HG02884 (cell line): Measurements from ENCODE around the gene COL4A6.

Experiments used
- ATAC-seq: cut with Tn5 transposase; IDR thresholded peaks from one replicate; pipeline ENCODE4 v1.9.1; 2021; ENCODE audit warnings: mild to moderate bottlenecking, moderate library complexity; ENCODE audit not compliant: unreplicated experiment

Gene COL4A6

DNA sequence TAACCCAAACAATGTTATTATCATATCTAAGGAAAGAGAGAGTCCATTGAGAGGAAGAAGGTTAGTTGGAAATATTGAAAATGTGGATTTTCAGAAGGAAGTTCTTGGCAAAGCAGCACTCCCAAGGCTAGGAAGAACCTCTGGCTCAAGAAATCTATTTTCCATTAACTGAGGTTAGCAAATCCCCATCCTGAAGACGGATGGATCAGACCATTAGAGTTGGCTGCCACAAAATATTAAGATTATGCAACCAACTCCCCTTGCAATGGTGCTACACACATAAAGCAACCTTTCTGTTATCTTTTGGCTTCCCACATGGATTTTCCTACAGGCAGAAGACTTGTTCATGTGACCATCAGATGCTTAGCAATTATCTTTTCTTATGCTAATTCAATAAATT is 96.3 kb downstream of the COL4A6 start:
- ATAC-seq, result no peak

DNA sequence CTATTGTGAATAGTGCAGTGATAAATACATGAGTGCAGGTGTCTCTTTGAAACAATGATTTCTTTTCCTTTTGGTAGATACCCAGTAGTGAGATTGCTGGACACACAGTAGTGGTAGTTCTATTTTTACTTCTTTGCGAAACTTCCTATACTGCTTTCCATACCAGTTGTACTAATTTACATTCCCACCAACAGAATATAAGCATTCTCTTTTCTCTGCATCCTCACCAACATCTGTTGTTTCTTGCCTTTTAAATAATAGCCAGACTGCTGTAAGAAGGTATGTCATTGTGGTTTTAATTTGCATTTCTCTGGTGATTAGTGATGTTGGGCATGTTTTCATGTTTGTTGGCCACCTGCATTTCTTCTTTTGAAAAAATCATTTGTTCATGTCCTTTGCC is 105.9 kb downstream of the COL4A6 start:
- ATAC-seq, result no peak

DNA sequence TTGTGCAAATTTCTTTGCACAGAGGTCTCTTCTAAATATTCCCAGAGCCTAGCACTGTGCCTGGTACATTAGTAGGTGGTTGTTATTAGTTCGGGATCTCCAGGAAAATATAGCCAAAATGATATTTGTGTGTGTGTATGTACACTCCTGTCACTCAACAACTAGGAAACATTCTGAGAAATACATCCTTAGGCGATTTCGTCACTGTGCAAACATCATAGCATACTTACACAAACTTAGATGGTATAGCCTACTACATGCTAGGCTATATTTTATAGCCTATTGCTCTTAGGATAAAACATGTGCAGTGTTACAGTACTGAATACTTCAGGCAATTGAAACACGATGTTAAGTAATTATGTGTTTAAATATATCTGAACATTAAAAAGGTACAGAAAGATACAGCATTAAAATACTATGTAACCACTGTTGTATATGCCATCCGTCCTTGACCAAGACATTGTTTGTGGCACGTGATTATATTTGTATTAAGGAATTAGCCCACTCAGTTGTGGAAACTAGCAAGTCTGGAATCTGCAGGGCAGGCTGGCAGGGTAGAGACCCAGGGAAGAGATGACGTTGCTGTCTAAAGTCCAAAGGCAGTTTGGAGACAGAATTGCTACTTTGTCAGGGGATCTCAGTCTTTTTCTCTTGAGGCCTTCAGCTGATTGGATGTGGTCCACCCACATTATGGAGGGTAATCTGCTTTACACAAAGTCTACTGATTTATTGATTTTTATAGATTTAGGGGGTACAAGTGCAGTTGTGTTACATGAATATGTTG is 106.9 kb downstream of the COL4A6 start:
- ATAC-seq, result no peak

DNA sequence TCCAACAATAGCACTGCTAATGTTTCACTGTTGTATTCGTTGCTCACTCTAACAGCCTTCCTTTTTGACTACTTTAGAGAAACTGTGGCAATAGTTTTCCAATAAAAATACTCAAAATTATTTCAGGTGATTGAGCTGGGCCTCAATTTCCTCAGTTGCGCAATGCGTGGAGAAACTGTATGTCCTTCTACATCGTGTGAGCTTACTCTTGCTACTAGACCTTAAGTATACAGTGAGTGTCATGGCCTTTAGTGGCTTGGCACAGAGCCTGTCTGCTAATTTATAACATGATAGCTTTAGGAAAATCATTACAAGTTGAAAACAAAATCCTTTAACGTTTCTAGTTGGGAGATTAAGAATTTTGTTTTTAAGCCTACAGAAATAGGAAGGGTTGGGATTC is 114.5 kb downstream of the COL4A6 start:
- no peak for ATAC-seq

DNA sequence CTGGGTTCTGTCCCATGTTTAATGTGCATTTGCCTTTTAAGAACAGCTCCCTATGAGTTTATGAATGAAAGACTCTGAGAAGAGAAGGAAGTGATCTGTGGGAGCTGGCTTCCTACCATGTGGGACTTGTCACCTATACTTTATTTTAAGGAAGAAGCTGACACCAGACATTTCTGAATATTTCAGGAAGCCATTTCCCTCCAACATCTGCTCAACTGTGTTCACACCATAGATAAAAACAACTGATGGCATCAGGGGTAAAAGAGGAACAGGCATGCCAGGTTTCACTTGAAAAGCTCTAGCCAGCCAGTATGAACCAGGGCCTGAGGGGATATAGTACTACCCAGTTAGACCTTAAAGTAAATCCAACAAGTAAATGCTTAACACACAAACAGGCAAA is 116.0 kb downstream of the COL4A6 start:
- ATAC-seq, result no peak

DNA sequence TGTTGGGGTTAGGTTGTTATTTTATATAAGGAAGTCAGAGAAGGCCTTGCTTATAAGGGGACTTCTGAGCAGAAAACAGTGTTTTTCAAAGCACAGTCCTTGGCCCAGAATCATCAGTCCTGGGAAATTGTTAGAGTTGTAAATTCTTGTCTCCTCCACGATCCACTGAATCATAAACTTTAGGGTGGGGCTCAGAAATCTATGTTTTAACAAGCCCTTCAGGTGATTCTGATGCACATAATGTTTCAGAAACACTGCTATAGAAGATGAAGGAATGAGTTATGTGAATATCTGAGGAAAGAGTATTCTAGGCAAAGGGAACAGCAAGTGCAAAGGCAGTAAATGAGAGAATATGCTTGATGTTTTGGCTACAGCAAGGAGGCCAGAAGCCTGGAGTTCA is 121.8 kb downstream of the COL4A6 start:
- no peak for ATAC-seq

DNA sequence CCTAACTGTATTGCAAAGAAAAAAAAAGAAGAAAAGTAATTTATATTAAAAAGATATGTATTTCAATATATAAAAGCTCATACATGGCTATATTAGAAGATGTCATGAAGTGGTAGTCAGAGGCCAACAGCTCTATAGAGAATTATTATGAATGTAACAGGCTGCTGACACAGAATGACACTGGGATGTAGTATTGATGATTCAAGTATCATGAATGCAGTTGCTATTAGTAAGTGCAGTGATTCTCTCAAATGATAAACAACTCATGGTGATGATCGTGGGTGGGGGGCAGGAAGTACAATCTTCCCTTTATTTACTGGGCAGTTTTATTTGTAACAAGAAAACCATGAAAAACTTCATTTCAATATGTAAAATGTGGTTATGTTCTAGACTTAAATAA is 124.6 kb downstream of the COL4A6 start:
- no peak for ATAC-seq

DNA sequence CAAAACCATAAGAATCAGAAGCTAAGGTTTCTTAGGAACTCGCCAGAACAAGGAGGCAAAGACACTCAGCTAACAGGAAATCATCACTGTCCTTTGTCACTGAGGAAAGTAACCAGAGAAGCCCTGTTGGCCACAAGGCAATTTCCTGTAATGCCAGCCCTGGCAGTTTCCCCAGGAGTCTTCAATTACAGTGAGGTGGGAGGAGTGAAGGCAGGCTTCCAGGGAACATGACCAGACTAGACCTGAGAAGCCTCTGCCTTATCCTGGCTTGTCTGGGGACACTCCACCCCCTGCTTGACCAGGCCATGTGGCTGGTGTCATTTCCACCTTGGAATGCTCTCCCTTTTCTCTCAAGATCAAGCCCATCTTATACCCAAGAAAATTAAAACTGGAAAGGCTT is 125.3 kb downstream of the COL4A6 start:
- ATAC-seq, result no peak

DNA sequence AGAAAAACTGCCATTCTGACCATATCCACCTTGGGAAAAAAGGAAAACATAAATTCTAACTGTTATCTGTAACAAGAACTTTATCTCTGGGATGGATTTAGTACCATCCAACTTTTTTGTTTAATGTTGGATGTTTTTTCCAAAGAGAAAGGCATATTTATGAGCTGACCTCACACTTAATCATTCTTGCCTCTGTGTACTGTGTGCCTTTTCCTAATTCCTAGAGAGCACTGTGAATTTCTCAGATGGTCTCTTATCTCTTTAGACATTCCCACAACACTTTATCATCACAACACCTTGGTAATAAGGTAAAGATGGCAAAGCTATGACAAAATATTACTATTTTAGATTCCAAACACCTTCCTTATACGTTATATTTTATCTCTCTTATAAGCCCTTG is 126.2 kb downstream of the COL4A6 start:
- no peak for ATAC-seq

DNA sequence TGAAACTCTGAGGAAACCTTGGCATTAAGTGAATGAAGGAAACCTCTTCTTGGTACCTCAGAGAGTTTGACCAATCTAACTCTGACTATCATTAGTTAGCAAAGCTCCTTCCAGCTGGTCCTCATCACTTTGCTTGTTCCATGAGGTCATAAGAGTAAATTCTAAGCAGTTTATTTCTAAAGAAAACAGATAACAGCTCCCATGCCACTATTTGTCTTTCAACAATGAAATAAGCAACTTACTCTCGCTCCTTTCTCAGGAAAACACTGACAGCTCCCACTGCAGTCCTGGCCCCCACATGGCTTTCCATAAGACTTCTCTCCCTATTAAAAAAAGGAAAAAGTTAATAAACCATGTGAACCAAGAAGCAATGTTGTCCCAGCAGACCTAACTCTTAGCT is 127.7 kb downstream of the COL4A6 start:
- no peak for ATAC-seq

DNA sequence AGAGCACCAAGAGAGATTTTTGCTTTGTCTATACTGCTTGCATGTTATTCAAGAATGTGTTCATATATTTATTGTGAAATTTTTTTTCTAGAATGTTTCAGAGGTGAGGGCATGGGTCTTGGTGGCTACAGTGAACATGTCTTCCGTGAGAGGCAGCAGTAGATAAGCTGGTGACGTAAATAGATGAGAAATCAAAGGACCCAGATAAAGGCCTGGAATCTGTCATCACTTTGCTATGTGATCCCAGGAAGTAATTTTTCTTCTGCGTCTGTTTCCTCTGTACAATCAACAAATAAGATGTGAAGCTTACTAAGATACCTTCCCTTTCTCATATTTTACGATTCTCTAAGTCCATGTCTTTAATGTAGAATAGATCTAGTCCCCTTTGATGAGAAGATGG is 129.1 kb downstream of the COL4A6 start:
- no peak for ATAC-seq

DNA sequence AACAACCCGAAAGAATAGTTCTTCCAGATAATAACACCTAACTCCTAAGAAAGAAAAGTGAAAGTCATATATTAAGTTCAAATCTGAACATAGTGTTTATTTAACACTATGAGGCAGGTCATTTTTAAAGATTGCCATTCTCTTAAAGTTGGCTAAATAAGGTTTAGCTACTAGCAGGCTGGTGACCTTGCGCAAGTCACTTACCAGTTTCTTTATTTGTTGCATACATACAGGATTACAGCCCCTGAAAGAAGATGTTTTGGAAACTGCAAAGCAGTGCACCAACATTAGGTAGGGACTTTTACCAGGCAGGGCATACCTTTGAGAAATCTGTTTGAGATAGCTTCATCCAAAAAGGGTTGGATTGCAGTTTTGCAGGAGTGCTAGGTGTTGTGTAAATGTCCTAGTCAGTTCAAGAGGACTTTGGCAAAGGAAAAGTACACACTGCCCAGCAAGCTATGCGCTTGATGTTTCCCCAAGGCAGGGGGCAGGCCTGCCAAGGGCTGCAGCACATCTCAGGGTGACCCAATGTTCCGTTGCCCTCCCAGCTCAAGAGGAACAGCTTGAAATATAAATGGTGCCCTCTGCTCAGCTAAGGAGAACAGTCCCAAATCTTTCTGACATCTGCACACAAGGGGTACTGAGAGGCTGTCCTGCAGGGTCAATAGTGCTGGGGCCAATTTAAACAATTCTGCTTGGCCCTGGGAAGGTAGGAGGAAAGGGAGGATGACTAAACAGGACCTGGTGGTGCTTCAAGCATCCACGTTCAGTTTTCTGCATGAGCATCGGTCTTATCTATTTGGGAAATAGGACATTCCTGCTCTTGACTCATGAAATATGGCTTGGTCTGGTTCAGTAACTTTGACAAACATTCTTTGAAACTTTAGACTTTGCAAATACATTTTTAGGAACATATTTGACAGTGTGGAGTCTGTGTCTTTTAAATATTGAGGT is 130.8 kb downstream of the COL4A6 start:
- ATAC-seq, result no peak

DNA sequence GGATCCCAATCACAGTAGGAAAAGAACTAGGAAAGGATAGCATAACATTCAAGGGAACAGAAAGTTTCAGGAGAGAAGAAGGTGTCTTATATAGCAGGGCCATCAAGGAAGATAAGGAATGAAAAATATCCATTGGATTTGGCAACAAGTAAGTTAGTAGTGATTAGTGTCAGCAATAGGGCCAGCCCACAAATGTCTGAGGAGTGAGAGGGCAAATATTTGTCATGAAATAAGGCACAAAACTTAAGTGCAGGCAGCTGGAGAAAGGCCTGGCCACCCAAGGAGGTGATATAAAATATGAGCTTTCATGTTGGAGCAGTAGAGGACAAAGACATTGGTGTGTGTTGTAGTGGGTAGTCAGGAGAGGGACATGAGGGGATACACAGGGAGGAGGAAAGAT is 132.1 kb downstream of the COL4A6 start:
- no peak for ATAC-seq

DNA sequence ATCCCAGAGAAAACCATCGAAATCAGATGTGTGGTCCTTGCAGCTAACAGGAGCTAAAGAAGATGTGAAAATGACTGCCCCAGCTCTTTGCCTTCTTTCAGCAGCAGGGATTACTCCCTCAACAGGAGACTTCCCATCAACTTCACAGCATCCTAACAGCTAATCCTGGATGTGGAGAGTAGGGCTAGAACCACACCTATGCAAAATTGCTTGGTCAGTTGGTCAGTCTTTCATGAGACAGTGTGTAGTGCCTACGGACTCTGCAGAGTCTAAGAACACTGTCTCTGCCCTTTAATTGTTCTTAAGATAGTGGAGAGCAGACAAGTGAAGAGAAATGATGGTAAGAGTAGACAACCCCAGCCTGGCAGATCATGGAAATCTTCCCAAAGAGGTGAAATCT is 133.5 kb downstream of the COL4A6 start:
- ATAC-seq, result no peak

DNA sequence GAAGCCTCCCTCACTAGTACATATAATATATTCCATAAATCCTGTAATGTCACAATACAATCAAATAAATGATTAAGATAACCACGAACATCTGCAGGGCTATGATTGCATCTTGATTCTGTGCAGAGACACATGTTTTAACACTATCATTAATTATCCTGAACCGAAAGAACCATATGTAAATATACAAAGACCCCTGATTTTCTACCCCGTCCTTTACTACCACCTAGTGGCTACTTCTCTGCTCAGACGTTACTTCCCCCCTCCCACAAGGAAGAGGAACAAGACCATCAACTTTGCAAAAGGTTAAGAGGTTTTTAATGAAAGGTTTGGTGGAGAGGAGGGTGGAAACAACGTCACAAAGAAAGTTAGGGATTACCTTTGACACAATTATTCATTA is 134.0 kb downstream of the COL4A6 start:
- ATAC-seq, result no peak

DNA sequence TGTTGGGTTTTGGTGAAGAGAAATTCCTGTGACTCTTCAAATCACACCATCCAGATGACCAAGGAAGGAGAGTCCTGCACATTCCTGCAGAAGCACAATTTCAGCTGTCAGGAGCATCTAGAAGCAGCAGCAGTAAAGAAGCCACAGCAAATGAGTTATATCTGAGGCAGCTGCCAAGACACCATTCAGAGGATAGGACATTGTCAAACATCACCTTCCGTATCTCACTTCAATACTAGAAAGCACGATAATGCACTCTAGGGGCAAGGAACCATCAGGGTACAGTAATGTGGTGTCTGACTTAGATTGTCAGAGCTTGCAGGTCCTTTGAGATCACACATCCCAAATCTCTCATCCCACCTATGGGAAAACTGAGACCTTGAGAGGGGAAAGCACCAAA is 134.5 kb downstream of the COL4A6 start:
- no peak for ATAC-seq

DNA sequence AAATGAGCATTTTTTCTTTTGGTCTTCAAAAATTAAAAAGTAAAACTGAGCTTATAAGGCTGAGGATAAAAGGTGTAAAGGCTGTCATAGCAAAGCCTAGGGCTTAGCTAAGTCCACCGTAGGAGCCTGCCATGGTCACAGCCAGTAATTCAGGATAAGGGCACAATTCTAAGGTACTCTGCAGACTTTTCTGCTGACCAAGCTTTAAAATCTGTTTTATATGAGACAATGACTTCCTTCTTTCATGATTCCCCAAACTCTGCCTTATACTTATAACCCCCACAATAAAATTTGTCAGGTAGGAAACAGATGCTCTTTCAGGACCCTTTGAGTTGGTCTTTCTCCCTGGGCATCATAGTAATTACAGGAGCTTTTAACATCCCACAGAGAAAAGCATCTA is 138.5 kb downstream of the COL4A6 start:
- peak; percentile 7 for ATAC-seq

DNA sequence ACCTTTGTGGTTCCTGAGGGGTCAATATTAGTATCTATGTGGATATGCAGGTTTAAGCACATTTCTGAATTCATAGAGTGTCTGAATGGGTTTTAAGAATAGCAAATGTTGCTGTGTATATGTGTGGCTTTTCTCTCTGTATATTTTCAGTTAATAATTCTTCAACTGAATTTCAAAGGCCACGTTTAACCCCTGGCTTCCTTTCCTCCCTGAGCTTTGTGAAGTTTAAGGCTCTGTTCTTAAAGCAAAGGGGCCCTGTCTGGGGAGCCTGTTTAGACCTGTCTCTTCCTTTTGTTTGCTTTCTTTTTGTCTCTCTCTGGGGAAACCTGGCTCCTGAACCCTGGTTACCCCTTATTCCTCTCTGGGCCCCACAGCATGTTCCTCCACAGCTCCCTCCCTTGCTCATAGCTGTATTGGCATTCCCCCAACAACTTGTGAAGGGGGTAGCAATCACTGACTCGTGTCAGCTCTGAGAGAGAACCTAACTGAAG is 139.1 kb downstream of the COL4A6 start:
- peak; percentile 77 for ATAC-seq

DNA sequence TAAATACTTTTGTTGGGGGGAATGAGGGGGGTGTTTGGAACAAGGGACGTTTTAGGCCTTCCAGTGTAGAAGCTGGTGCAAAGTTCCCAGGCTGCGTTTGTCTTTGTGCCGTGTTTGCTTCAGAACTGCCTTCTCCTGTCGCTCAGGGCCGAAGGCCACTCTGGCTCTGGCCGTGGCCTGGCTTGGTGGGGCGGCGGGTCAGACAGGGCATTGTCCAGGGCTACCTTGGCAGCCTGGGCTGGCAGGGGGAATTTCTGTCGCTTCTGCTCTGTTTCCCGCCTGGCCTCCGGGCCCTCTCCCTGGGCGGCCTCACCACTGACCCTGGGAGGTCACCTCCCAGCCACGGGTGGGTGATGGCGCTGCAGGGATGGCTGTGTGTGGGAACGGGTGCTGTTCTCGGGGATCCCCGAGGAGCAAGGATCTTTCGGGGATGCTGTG is 140.0 kb downstream of the COL4A6 start:
- ATAC-seq, result no peak

DNA sequence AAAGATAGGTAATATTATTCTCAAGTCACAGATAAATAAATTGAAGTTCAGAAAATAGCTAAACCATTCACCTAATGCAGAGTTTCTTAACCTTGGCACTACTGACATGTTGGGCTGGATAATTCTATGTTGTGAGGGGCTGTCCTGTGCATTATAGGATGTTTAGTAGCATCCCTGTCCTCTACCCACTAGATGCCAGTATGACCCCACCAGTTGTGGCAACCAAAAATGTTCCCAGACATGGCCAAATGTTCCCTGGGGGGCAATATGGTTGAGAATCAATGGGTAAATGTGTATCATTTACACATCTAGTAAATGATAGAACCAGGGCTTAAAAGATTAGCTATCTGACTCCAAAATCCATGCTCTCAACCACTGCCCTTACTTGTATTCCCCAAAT is 140.9 kb downstream of the COL4A6 start:
- no peak for ATAC-seq

DNA sequence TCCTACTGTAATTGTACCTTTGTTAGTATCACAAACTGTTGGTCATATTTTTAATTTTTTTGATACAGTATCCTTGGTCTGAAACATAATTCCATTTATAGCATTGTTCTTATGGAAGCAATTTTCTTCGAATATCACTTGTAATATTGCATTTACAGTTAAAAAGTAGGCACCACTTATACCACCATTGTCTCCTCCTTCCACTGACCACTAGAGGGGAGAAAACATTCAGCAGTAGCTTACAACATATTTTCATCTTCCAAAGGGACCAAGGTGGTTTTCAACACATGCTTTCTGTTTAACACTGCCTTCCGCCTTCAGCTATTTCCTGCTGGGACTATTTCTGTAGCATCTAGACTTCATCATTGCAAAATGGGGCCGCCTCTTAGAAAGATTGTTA is 146.2 kb downstream of the COL4A6 start:
- no peak for ATAC-seq

DNA sequence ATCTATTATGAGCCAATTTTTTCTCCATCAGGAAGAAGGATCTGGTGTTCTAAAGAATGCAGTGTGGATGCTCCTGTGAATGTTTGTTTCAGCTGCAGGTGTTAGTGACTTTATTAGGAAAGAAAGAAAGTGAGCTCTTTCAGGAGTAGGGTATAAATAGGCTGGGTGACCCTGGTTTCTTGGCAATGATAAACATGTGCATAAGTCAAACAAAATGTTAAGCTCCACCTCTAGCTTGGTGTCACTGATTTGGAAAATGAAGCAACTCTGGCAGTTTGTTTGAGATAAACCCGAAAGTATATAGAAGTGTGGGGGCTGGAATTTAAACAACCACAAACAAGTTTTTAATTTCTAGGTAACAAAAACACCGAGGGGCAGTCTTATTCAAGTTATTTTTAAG is 152.3 kb downstream of the COL4A6 start:
- no peak for ATAC-seq
